HUES48 (cell line): Measurements from ENCODE around the gene ARNT2.

Experiments used
- H3K27ac ChIP-seq: one replicate; pipeline ENCODE4 v1.7.0; 2013; ENCODE audit warnings: low read depth, low read length, inconsistent platforms
- H3K27me3 ChIP-seq: 2 replicates; pipeline ENCODE4 v1.6.1; 2013; ENCODE audit warnings: mild to moderate bottlenecking, low read length; ENCODE audit not compliant: control insufficient read depth, insufficient read depth
- H3K36me3 ChIP-seq: 2 replicates; pipeline ENCODE4 v1.6.1; 2013; ENCODE audit warnings: low read length; ENCODE audit not compliant: control insufficient read depth, insufficient read depth
- H3K4me1 ChIP-seq: 2 replicates; pipeline ENCODE4 v1.6.1; 2013; ENCODE audit warnings: mild to moderate bottlenecking, low read length; ENCODE audit not compliant: control insufficient read depth, insufficient read depth
- H3K4me3 ChIP-seq: 2 replicates; pipeline ENCODE4 v1.5.1; 2013; ENCODE audit warnings: mild to moderate bottlenecking, low read depth, low read length
- H3K9ac ChIP-seq: 2 replicates; pipeline ENCODE4 v1.6.1; 2013; ENCODE audit warnings: mild to moderate bottlenecking, low read depth, low read length, moderate library complexity
- H3K9me3 ChIP-seq: 2 replicates; pipeline ENCODE4 v1.6.1; 2013; ENCODE audit warnings: low read length; ENCODE audit not compliant: control insufficient read depth, insufficient read depth

The ARNT2 gene

DNA sequence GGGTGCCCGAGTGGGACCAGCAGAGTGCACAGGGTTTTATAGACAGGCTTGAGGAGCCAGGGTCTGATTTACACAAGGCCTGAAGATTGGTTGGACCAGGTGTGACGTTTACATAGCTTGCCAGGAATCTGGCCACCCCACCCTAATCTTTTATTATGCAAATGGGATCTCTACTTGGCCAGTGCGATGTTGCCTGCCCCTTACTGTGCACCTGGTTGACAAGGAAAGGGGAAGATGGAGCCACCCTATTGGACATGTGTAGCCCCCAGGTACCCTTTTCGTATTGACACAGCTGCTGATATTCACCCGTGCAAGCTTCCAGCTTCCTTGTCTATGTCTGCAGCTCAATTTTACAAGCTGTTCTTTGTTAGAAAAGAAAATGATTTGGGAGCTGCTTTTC lies 132.0 kb downstream of the ARNT2 start:
- peaks cover 12% of the 10 kb centered on the region for H3K4me1 ChIP-seq
- H3K27me3 ChIP-seq: no peaks in the 10 kb centered on the region
- H3K9me3 ChIP-seq: peaks cover 18% of the 10 kb centered on the region
- peak overlapping the region; percentile 11 for H3K27ac ChIP-seq
- H3K36me3 ChIP-seq: no peaks in the 10 kb centered on the region
- no peak overlapping the region for H3K9ac ChIP-seq
- no peak overlapping the region for H3K4me3 ChIP-seq

DNA sequence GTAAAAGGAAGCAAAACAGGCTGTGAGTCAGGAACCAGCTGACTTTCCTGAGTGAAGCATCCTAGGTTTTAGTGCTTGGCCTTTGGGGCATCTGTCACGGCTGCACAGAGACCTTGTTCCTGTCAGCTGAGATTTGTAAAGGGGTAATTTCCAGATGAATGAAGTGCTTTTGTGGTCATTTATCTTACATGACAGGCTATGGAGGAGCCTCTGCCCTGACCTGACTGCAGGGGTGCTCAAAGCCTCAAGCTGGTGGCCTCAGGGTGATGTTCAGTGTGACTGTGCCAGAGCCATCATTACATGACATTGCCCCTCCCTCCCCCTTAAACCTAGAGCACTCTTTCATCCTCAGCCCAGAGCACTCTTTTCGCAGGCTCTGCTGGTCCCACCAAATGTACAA lies 132.5 kb downstream of the ARNT2 start:
- Histone ChIP-seq H3K36me3 (no peaks in the 10 kb centered on the region), H3K27me3 (no peaks in the 10 kb centered on the region), H3K27ac (no peak overlapping the region), H3K9ac (no peak overlapping the region), H3K4me3 (no peak overlapping the region), H3K9me3 (peaks cover 18% of the 10 kb centered on the region), H3K4me1 (peaks cover 12% of the 10 kb centered on the region)

DNA sequence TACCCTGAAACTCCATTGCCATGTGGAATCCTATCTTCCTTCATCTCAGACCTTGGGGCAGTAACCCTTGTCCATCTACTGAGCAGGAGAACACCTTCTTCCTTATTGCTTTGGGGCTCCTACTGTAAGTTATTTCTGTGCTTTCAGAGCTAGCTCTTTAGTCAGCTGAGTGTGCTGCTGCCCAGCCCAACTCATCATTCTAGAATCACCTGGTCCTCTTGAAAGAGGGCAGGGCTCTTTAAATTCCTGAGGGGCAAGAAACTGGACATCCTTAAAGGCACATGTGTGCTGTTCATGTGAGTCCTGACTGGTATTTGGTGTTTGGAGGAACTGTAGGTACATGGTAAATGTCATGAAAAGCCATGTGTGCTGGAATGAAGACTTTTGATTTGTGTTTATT lies 140.9 kb downstream of the ARNT2 start:
- H3K9ac ChIP-seq: no peak overlapping the region
- no peak overlapping the region for H3K4me3 ChIP-seq
- H3K9me3 ChIP-seq: no peaks in the 10 kb centered on the region
- H3K27me3 ChIP-seq: no peaks in the 10 kb centered on the region
- H3K36me3 ChIP-seq: no peaks in the 10 kb centered on the region
- H3K4me1 ChIP-seq: no peaks in the 10 kb centered on the region
- H3K27ac ChIP-seq: no peak overlapping the region

DNA sequence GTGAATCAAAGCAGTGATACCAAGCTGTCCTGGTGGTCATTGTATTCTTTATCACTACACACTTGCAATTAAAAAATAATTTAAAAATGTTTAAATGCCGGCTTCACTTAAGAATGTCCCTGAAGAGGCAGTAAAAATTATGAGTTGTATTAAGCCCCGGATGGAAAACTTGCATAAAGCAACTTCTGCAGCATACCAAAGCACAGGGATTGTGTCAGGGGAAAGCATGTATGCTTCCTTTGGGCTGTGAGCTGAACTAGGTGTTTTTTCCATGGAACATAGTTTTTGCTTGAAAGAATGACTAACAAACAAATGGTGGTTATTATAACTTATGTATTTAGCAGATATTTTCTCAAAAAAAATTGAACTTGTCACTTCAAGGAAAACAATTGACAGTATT lies 143.1 kb downstream of the ARNT2 start:
- Histone ChIP-seq H3K9me3 (no peaks in the 10 kb centered on the region), H3K27me3 (no peaks in the 10 kb centered on the region), H3K36me3 (no peaks in the 10 kb centered on the region), H3K4me1 (no peaks in the 10 kb centered on the region), H3K4me3 (no peak overlapping the region), H3K9ac (no peak overlapping the region), H3K27ac (no peak overlapping the region)

DNA sequence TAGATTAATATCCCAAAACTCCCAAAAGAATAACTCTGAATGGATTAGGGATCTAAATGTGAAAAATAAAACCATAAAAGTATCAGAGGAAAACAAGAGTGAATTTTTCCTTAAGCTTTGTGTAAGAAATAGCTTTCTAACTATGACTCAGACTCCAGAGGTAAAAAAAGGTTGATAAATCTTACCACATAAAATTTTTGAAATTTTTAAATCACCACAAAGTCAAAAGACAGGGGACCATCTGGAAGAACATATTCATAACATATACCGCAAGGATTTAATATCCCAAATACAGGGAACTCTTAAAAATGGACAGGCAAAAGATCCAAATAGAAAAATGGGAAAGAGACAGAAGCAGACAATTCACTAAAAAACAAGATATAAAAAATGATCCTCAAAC lies 145.0 kb downstream of the ARNT2 start:
- Histone ChIP-seq H3K9ac (no peak overlapping the region), H3K27me3 (no peaks in the 10 kb centered on the region)

DNA sequence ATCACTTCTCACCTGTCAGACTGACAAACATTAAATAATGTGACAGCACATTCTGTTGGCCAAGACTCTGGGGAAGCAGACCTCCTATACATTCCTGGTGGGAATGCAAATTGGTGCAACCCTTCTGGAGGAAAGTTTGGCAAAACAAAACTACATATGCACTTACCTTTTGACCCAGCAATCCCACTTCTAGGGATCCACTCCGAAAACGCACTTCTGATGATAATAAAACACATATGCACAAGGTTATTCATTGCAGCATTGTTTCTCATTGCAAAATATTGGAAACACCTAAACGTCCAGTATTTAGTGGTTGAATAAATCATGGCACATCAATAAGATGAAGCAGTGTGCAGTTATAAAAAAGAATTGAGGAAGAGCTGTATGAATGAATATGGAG lies 145.5 kb downstream of the ARNT2 start:
- H3K9ac ChIP-seq: no peak overlapping the region
- H3K4me3 ChIP-seq: no peak overlapping the region
- no peaks in the 10 kb centered on the region for H3K36me3 ChIP-seq
- no peaks in the 10 kb centered on the region for H3K4me1 ChIP-seq
- no peaks in the 10 kb centered on the region for H3K9me3 ChIP-seq
- H3K27me3 ChIP-seq: no peaks in the 10 kb centered on the region
- H3K27ac ChIP-seq: no peak overlapping the region

More for the DNA sequence above, 145.0 kb downstream of the ARNT2 start:
- Histone ChIP-seq H3K4me1 (no peaks in the 10 kb centered on the region), H3K27ac (no peak overlapping the region), H3K9me3 (no peaks in the 10 kb centered on the region), H3K36me3 (no peaks in the 10 kb centered on the region), H3K4me3 (no peak overlapping the region)

DNA sequence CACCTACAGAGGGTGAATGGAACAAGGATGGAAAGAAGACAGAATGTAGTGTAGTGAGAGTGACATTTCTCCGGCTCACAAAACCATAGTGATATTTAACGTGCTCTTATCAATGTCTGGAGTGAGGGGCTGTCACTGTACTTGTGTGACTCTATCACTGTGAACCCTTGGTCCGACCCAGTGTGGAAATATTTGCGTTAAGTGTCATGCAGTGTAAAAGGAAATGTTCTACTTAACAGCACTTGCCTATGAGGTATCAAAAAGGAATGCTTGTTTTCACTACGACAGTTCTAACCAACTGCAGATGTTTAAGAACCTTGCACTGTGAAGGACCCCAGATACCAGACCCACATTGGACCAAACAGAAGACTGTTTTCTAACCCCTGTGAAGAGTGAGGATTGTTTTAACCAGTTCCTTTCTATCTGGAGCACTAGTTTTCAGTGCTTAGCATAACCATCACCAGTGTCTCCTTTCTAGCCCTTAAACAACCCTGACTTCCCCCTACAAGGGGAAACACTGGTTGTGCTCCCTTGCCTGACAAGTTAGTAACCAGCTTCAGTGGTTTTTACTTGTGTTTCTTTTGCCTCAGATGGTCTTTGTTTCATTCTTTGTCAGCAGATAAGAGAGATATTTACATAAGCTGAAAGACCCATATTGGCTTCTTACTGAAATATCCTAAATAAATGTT lies 146.2 kb downstream of the ARNT2 start:
- Histone ChIP-seq H3K9ac (no peak overlapping the region), H3K4me1 (no peaks in the 10 kb centered on the region), H3K9me3 (no peaks in the 10 kb centered on the region), H3K4me3 (no peak overlapping the region), H3K27ac (no peak overlapping the region), H3K36me3 (peaks cover 5% of the 10 kb centered on the region), H3K27me3 (no peaks in the 10 kb centered on the region)

DNA sequence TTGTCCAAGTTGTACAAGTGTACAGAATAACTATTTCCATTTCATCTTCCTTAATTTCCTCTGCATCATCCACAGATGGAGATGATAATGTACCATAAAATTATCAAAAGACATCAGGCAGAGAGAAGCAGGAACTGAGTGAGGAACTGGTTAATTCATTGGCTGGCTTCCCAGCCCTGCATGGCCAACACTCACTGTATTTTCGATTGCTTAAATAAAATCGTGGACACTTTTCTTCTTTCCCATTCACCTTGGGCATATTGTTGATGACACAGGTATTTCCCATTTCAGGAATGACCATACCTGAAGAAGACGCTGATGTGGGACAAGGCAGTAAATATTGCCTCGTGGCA lies 146.7 kb downstream of the ARNT2 start:
- H3K27me3 ChIP-seq: no peaks in the 10 kb centered on the region
- H3K4me3 ChIP-seq: no peak overlapping the region
- peaks cover 6% of the 10 kb centered on the region for H3K36me3 ChIP-seq
- H3K9me3 ChIP-seq: no peaks in the 10 kb centered on the region
- no peaks in the 10 kb centered on the region for H3K4me1 ChIP-seq
- H3K27ac ChIP-seq: no peak overlapping the region
- H3K9ac ChIP-seq: no peak overlapping the region

DNA sequence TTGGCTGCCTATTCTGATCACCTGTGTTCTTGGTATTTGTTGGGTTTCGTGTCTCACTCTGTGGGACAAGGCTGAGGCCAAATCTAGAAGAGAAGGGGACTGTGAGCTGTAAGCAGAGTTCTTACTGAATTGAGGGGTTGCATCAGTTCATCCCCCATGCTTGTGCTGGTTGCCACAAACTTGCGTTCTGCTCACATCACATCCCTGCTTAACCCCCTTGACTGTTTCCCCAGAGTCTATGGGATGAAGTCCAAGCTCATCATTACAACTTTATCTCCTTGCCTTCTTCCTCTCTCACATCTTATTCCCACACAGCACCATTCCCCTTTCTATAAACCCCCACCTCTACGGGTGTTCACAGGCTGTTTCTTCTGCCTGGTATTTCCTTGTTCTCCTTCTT lies 147.2 kb downstream of the ARNT2 start:
- no peak overlapping the region for H3K4me3 ChIP-seq
- H3K9me3 ChIP-seq: no peaks in the 10 kb centered on the region
- H3K27me3 ChIP-seq: no peaks in the 10 kb centered on the region
- no peak overlapping the region for H3K27ac ChIP-seq
- H3K4me1 ChIP-seq: no peaks in the 10 kb centered on the region
- peaks cover 6% of the 10 kb centered on the region for H3K36me3 ChIP-seq
- no peak overlapping the region for H3K9ac ChIP-seq

DNA sequence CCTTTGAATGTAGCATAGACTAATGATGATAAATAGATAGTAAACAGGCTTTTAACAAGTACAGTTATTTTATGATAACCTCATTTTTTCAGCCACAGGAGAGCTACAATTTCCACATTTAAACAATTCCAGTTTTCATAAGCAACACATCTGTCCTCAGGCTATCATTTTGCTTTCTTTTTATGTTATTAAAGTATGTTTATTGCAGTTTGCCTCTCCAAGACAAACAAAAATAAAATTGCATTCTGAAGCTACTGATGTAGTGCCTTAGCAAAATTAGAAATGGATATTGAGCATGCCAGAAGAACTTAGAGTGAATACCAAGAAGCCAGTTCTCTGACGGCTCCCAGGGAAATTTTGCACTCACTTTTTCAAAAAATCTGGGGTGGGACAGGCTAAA lies 150.4 kb downstream of the ARNT2 start:
- no peak overlapping the region for H3K9ac ChIP-seq
- H3K27ac ChIP-seq: no peak overlapping the region
- no peaks in the 10 kb centered on the region for H3K9me3 ChIP-seq

DNA sequence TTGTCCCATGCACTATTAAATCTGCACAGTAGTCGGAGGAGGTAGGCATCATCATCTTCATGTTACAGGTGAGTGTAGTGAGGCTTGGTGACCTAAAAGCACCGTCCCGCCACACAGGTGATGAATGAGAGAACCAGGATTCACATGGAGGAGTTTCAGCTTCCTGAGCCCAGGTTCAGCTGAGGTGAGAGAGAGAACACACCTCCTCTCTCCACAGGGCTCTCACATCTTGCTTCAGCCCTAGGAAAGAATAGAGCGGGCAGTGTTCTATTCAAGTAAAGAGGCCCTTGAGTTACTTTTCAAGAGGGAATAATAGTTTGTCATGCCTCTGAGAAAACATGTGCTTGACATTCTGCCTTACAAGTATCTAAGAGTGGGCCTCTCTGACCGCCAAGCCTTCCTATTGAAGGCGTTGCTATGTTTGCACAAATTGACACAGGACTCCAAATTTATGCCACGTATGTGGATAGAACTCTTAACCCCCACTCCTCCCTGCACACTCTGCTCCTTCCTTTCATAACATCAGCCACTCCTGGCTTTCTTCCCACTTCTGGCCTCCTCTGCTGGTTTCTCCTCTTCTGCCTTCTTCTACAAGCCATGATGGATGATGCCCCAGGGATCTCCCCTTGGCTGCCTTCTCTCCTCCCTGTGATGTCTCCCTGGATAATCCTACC lies 152.6 kb downstream of the ARNT2 start:
- H3K4me1 ChIP-seq: no peaks in the 10 kb centered on the region
- H3K9ac ChIP-seq: no peak overlapping the region
- peaks cover 6% of the 10 kb centered on the region for H3K36me3 ChIP-seq
- no peak overlapping the region for H3K27ac ChIP-seq
- no peaks in the 10 kb centered on the region for H3K27me3 ChIP-seq
- H3K4me3 ChIP-seq: no peak overlapping the region
- no peaks in the 10 kb centered on the region for H3K9me3 ChIP-seq

More for the DNA sequence above, 150.4 kb downstream of the ARNT2 start:
- H3K27me3 ChIP-seq: no peaks in the 10 kb centered on the region
- no peak overlapping the region for H3K4me3 ChIP-seq
- peaks cover 6% of the 10 kb centered on the region for H3K36me3 ChIP-seq
- no peaks in the 10 kb centered on the region for H3K4me1 ChIP-seq
